COLO668 (cell line): ENCODE measurements around the gene ZNF836.
"Not testable (repeated sequence)": the region's sequence is repeated elsewhere in the genome, so short reads cannot be mapped to it uniquely, and the experiment has no call there.

Experiments used
- DNase-seq: peaks from one replicate; lab custom pipeline; 2025; ENCODE audit not compliant: unreplicated experiment; lab: John Stamatoyannopoulos, UW

ZNF836 gene

DNA sequence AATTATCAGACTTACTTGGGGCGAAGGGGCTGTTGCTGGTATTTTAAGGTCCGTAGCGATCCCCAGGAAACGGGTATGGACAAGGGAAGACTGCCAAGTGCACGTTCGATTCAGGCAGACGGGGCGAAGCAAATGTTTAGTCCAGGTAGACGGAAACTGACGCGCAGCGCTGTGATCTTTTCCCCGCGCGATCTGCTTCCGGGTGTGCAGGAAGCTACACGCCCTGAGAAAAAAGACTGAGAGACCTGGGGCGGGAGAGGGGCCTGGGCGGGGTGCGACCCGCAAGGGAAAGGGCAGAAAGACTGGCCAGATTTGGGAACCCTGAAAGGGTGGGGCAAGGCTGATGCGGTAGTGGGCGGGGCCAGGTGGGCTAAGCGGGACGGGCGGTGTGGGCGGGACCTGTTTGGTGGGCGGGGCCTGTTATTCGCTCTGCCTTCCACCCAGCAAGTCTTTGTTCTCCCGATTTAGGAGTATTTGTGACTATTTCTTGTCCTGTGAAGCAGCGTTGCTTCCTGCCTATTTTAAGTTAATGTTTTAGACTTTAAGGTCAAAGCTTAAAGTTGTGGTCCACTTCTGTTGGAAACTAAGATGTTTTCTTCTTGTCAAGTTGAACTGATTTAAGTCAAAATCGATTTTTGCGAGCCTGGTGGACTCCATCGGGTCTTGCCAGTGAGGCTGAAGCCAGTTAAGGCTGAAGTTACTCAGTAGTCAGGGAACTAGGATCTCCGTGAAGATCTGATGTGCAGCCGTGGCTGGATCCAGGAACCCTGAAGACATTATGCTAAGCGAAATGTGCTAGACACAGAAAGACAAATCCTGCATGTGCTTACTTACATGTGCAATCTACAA lies at the start of gene ZNF836:
Gene ZNF836 (minus strand): TSS at position 301 of the 849 bp plus-strand sequence. CDS start 3,549 bp downstream, outside the sequence.
- DNase-seq: peak; percentile 78

DNA sequence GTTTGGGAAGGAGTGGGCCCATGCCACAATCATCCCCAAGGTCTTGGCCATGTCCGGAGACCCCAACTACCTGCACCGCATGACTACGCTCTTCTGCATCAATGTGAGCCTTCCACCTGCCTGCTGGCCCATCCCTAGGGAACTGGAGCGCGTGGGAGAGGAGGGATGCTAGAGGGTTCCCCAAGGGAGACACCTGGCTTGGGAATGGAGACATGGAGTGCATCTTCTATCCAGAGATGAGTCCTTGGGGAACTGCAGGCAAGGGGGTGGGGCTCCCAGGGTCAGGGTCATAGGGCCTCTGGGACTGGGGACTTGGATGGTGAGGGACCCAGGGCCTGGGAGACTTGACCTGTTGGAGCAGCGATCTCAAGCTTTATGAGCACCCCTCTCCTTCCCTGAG lies 49.6 kb upstream of the ZNF836 start:
- DNase-seq: no peak

DNA sequence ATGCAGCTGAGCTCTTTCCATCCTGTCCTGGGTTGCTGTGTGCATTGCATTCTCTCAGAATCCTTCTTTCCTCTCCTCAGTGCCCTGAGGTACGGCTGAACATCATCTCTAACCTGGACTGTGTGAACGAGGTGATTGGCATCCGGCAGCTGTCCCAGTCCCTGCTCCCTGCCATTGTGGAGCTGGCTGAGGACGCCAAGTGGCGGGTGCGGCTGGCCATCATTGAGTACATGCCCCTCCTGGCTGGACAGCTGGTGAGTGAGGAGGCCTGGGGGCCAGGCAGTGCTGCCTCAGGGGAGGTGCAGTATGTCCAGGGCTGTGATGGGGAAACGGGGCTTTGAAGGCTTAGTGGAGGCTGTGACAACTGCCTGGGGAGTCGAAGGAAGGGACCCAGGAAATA lies 48.2 kb upstream of the ZNF836 start:
- no peak for DNase-seq

GRCh38 chr19:52217576-52217975 lies 46.2 kb upstream of the ZNF836 start:
- DNase-seq: no peak

GRCh38 chr19:52216401-52216800 lies 45.0 kb upstream of the ZNF836 start:
- DNase-seq: no peak

- DNase-seq: no peak
Measured at GRCh38 chr19:52214241-52214640, 42.8 kb upstream of the ZNF836 start.

DNA sequence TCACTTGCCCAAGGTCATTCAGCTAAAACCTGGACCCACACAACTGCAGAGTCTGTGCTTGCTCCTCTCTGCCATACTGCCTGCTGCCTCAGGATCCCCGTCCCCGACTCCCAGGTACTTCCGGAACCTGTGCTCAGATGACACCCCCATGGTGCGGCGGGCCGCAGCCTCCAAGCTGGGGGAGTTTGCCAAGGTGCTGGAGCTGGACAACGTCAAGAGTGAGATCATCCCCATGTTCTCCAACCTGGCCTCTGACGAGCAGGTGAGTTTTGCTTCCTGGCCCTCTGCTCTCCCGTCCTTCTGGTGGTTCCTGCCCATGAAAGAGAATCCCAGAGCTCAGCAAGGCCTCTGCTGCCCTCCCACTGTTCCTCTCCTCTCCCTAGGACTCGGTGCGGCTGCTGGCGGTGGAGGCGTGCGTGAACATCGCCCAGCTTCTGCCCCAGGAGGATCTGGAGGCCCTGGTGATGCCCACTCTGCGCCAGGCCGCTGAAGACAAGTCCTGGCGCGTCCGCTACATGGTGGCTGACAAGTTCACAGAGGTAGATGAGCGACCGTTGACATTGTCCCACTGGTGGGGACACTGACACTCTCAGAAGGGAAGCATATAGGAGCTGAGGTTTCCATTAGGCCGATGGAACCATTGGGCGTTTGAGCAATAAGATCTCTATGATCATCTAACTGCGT lies 41.3 kb upstream of the ZNF836 start:
- DNase-seq: no peak

- no peak for DNase-seq
Measured at GRCh38 chr19:52211926-52212571, 40.6 kb upstream of the ZNF836 start.

DNA sequence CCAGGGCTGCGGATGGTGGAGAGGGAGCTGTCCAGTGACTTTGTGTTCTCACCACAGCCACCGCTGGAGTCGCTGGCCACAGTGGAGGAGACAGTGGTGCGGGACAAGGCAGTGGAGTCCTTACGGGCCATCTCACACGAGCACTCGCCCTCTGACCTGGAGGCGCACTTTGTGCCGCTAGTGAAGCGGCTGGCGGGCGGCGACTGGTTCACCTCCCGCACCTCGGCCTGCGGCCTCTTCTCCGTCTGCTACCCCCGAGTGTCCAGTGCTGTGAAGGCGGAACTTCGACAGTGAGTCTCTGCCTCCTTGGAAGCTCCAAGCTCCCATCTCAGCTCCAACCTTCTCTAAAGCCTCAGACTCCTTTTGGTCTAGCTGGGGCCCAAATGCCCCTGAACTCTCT lies 39.8 kb upstream of the ZNF836 start:
- DNase-seq: no peak

- no peak for DNase-seq
Measured at GRCh38 chr19:52206481-52206880, 35.1 kb upstream of the ZNF836 start.

- DNase-seq: not testable (repeated sequence)
Measured at GRCh38 chr19:52200755-52201391, 29.5 kb upstream of the ZNF836 start.

- no peak for DNase-seq
Measured at GRCh38 chr19:52200044-52200443, 28.6 kb upstream of the ZNF836 start.

- no peak for DNase-seq
Measured at GRCh38 chr19:52198678-52199077, 27.3 kb upstream of the ZNF836 start.

- no peak for DNase-seq
Measured at GRCh38 chr19:52197964-52198363, 26.5 kb upstream of the ZNF836 start.

- no peak for DNase-seq
Measured at GRCh38 chr19:52196256-52196967, 25.0 kb upstream of the ZNF836 start.

- no peak for DNase-seq
Measured at GRCh38 chr19:52191951-52192350, 20.5 kb upstream of the ZNF836 start.

GRCh38 chr19:52191389-52191788 lies 20.0 kb upstream of the ZNF836 start:
- DNase-seq: no peak

DNA sequence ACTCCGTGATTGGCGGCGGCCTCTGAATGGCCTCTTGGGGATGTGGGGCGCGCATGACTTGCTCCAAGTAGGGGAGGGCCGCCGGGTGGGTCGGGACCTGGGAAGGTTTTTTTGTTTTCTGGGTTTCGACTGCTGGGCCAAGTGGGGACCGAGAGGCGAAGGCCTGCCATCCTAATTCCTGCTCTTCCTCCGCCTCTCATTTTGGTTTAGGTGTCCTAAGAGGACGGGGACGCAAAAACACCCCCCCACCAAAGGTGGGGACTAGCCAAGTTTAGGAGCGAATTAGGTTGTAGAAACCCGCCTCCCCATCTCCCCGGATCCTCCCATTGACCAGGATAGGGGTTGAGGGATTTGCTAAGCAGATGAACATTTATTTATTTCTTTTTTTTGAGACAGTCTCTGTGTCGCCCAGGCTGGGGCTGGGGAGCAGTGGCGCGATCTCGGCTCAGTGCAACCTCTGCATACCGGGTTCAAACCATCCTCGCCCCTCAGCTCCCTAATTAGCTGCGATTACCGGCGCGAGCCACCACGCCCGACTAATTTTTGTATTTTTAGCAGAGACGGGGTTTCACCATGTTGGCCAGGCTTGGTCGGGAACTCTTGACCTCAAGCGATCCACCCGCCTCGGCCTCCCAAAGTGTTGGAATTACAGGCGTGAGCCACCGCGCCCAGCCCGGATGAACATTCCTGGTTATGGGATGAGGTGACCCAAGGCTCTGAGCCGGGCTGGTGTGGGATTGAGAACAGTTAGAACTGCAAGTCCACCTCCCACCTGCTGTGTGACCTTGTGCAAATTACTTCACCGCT lies 19.3 kb upstream of the ZNF836 start:
- peak; percentile 26 for DNase-seq

DNA sequence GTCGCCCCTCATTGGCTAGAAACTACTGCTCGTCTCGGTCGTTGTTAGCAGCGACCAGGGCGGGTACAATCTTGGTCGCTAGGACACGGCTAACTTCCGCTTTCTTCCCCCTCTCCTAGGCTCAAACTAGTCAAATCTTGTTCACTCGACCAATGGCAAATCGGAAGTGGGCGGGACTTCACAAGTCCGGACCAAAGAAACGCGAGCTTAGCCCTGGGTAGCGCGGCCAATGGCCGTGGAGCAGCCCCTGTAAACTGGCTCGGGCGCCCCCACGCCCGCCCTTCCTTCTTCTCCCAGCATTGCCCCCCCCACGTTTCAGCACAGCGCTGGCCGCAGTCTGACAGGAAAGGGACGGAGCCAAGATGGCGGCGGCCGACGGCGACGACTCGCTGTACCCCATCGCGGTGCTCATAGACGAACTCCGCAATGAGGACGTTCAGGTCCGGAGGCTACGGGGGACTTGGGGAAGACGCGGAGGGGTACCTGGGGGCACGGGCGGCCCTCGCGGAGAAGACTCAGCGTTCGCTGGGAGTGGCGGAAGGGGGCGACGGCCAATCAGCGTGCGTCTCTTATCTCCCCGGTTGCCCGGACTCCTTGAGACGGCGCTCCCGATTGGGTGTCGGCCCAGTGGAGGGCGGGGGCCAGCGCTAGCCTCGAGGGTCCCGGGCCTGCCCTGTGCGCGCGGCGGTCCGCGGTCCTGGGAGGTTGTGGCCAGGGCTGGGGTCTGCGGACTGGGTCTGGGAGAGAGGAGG lies 18.5 kb upstream of the ZNF836 start, which contains the start of gene PPP2R1A:
Gene PPP2R1A (plus strand): TSS at position 318 of the 752 bp plus-strand sequence. CDS start 45 bp downstream, at position 363.
- DNase-seq: peak; percentile 100
